NCI-H2107 (cell line): ENCODE results near the gene NCOA6.

Source experiments
- DNase-seq: peaks from one replicate; lab custom pipeline; 2025; lab: John Stamatoyannopoulos, UW

The NCOA6 gene

GRCh38 chr20:34704177-34705007 is 121.1 kb downstream of the NCOA6 start, which contains the start of gene TP53INP2:
TSS of gene TP53INP2 (plus strand) at chr20:34704344. CDS start at chr20:34708740, 4,396 bp downstream.
- DNase-seq: peak; percentile 65

GRCh38 chr20:34703424-34704176 is 121.9 kb downstream of the NCOA6 start:
- DNase-seq: no peak

GRCh38 chr20:34703061-34703423 is 122.4 kb downstream of the NCOA6 start:
- DNase-seq: no peak

GRCh38 chr20:34701405-34702085 is 123.9 kb downstream of the NCOA6 start:
- DNase-seq: no peak

GRCh38 chr20:34693414-34693813 is 132.0 kb downstream of the NCOA6 start:
- DNase-seq: no peak

- no peak for DNase-seq
Measured at GRCh38 chr20:34691838-34692237, 133.6 kb downstream of the NCOA6 start.

GRCh38 chr20:34689486-34689885 is 136.0 kb downstream of the NCOA6 start:
- DNase-seq: no peak

- DNase-seq: no peak
Measured at GRCh38 chr20:34683667-34684066, 141.8 kb downstream of the NCOA6 start.

- no peak for DNase-seq
Measured at GRCh38 chr20:34680586-34681175, 144.8 kb downstream of the NCOA6 start.

GRCh38 chr20:34676642-34677373 is 148.6 kb downstream of the NCOA6 start, which contains the start of gene PIGU:
TSS of gene PIGU (minus strand) at chr20:34677092. CDS start at chr20:34677085, 7 bp downstream.
- DNase-seq: peak; percentile 68

- DNase-seq: no peak
Measured at GRCh38 chr20:34675993-34676641, 149.3 kb downstream of the NCOA6 start.

GRCh38 chr20:34675561-34675960 is 149.9 kb downstream of the NCOA6 start:
- DNase-seq: no peak

GRCh38 chr20:34673412-34673811 is 152.0 kb downstream of the NCOA6 start:
- no peak for DNase-seq

- no peak for DNase-seq
Measured at GRCh38 chr20:34669094-34669493, 156.4 kb downstream of the NCOA6 start.
